Heart left ventricle (tissue), 13 donors: ENCODE results near the gene UBL3.

ENCODE experiments used
- CTCF ChIP-seq, 12 donors: fragments of 200-600 bp; sonication (generic) in 4 of 12; IDR thresholded peaks; one replicate each; pipeline versions ENCODE4 v1.5.0 to v1.8.0; 2018 to 2022; ENCODE audit warnings: antibody characterized with exemption in 12 of 12, mild to moderate bottlenecking in 5 of 12
- POLR2A ChIP-seq, 2 donors: fragments of 450-650 bp; IDR thresholded peaks; one replicate each; pipeline ENCODE4 v1.6.1; 2017; ENCODE audit warnings: antibody characterized with exemption in 2 of 2, mild to moderate bottlenecking in 2 of 2, moderate library complexity in 2 of 2
- donor health status: ischemic (EF 13 %, LVEDD 7.1; RV severe dilation, severe dysfunction).
- donor health status: DM: no; HTN: yes; CAD: no.
- donor health status: DM: no; HTN: no; CAD: no.
- donor health status: ischemic (EF 25% LVEDD 6.9; RV normal size, moderate dysfunction).
- donor health status: ischemic (EF 25% LVEDD 5.7; RV mildly dilated, moderate dysfunction).
- donor health status: ischemic (EF 35%, LVEDD 5.7; RV mildly dilated, moderate dysfunction).
- donor health status: nonischemic (EF 11% LVEDD 7.7; RV severe dilation, severe dysfunction).
- donor health status: DM: yes; HTN: yes; CAD: no.
- donor health status: PGD.
- donor health status: ischemic (EF 29% LVEDD 5.4; RV normal size, mild dysfunction).
- donor health status: nonischemic (EF 23%, LVEDD 6.1; RV moderate dilation, normal function).

GRCh38 chr13:29889111-29889510 lies 38.7 kb upstream of the UBL3 start:
- TF ChIP-seq POLR2A (IDR thresholded peaks at IDR 0.05) (no peak), CTCF (IDR thresholded peaks at IDR 0.05) (no peak)
